Measurements from ENCODE around the gene FRY.

The FRY gene

GRCh38 chr13:32079587-32079986 lies 48.0 kb downstream of the FRY start:
- Histone ChIP-seq H3K27ac (ENCODE audit: low read length) (no peak overlapping the region), H3K9me3 (ENCODE audit: control insufficient read depth, insufficient read depth, low read length) (no peaks in the 10 kb centered on the region), H3K36me3 (ENCODE audit: control insufficient read depth, insufficient read depth, low read length) (no peaks in the 10 kb centered on the region), H3K4me3 (ENCODE audit: low read length) (no peak overlapping the region), H3K4me1 (ENCODE audit: control insufficient read depth, insufficient read depth, low read length) (no peaks in the 10 kb centered on the region), H3K27me3 (ENCODE audit: control insufficient read depth, insufficient read depth, low read length) (no peaks in the 10 kb centered on the region)
- no peak for DNase-seq (ENCODE audit: low read depth, low spot score)
- WGBS (ENCODE audit: insufficient coverage, insufficient read length), result no CpG with 5 or more reads among the region's 3 CpGs

DNA sequence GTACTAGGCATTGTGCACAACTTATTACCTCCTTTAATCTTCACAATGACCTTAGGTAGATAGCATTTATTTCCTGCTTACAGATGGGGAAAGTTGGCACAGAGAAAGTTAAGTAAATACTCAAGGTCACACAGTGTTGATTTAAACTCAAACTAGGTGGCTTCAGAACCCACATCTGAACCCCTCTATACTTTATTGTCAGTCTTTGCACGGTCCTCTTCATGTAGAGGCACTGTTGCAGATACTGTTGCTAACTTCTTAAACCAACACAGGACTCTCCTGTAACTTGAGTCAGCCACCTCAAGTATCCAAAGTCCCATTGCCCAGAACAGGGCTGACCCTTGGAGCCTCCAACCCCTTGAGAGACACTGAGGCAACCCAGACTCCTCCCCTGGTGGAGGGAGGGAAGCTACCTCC lies 48.8 kb downstream of the FRY start:
- no CpG with 5 or more reads among the region's 1 CpG for WGBS (ENCODE audit: insufficient coverage, insufficient read length)
- Histone ChIP-seq H3K4me3 (ENCODE audit: low read length) (no peak overlapping the region), H3K4me1 (ENCODE audit: control insufficient read depth, insufficient read depth, low read length) (no peaks in the 10 kb centered on the region), H3K27ac (ENCODE audit: low read length) (no peak overlapping the region), H3K27me3 (ENCODE audit: control insufficient read depth, insufficient read depth, low read length) (no peaks in the 10 kb centered on the region), H3K36me3 (ENCODE audit: control insufficient read depth, insufficient read depth, low read length) (no peaks in the 10 kb centered on the region), H3K9me3 (ENCODE audit: control insufficient read depth, insufficient read depth, low read length) (no peaks in the 10 kb centered on the region)
- no peak for DNase-seq (ENCODE audit: low read depth, low spot score)

- no peak for DNase-seq (ENCODE audit: low read depth, low spot score)
- Histone ChIP-seq H3K27me3 (ENCODE audit: control insufficient read depth, insufficient read depth, low read length) (no peaks in the 10 kb centered on the region), H3K9me3 (ENCODE audit: control insufficient read depth, insufficient read depth, low read length) (no peaks in the 10 kb centered on the region), H3K4me1 (ENCODE audit: control insufficient read depth, insufficient read depth, low read length) (no peaks in the 10 kb centered on the region), H3K4me3 (ENCODE audit: low read length) (no peak overlapping the region), H3K27ac (ENCODE audit: low read length) (no peak overlapping the region), H3K36me3 (ENCODE audit: control insufficient read depth, insufficient read depth, low read length) (no peaks in the 10 kb centered on the region)
- no CpG with 5 or more reads among the region's 2 CpGs for WGBS (ENCODE audit: insufficient coverage, insufficient read length)
These were observed 50.0 kb downstream of the FRY start for GRCh38 chr13:32081591-32081990.

- Histone ChIP-seq H3K9me3 (ENCODE audit: control insufficient read depth, insufficient read depth, low read length) (no peaks in the 10 kb centered on the region), H3K27me3 (ENCODE audit: control insufficient read depth, insufficient read depth, low read length) (no peaks in the 10 kb centered on the region), H3K4me3 (ENCODE audit: low read length) (no peak overlapping the region), H3K27ac (ENCODE audit: low read length) (no peak overlapping the region), H3K4me1 (ENCODE audit: control insufficient read depth, insufficient read depth, low read length) (no peaks in the 10 kb centered on the region), H3K36me3 (ENCODE audit: control insufficient read depth, insufficient read depth, low read length) (no peaks in the 10 kb centered on the region)
- WGBS (ENCODE audit: insufficient coverage, insufficient read length), result no CpG with 5 or more reads among the region's 2 CpGs
- no peak for DNase-seq (ENCODE audit: low read depth, low spot score)
These were observed 54.8 kb downstream of the FRY start for GRCh38 chr13:32086366-32086765.

DNA sequence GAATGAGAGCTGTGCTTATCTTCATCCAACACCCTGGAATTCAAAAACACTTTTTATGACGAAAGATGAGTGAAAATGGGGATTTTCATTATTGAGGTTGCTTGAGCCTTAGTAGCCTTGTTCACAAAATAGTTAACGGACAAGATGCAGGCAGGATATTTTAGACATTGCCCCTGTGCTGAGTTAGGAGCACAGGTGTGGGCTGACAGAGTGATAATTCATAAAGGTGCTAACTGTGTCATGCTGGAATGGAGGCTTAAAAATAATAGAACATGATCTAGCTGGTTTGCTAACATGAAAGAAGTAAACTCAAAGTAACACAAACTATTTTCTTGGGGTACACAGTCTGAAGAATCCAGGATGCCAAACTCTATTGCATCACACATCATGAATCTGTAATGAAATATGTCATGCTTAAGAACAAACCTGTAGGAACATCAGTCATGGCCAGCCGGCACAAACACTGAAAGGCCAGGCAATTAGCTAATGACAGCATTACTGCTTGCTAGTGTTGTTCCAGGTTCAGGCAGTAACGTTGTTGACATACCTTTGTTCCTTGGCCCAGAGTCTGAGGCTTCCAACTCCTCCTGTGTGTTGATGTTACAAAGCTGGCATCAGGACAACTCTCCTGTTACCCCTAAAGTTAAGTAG lies 55.3 kb downstream of the FRY start:
- DNase-seq (ENCODE audit: low read depth, low spot score), result no peak
- no peak overlapping the region for H3K27ac ChIP-seq (ENCODE audit: low read length)
- no peaks in the 10 kb centered on the region for H3K36me3 ChIP-seq (ENCODE audit: control insufficient read depth, insufficient read depth, low read length)

DNA sequence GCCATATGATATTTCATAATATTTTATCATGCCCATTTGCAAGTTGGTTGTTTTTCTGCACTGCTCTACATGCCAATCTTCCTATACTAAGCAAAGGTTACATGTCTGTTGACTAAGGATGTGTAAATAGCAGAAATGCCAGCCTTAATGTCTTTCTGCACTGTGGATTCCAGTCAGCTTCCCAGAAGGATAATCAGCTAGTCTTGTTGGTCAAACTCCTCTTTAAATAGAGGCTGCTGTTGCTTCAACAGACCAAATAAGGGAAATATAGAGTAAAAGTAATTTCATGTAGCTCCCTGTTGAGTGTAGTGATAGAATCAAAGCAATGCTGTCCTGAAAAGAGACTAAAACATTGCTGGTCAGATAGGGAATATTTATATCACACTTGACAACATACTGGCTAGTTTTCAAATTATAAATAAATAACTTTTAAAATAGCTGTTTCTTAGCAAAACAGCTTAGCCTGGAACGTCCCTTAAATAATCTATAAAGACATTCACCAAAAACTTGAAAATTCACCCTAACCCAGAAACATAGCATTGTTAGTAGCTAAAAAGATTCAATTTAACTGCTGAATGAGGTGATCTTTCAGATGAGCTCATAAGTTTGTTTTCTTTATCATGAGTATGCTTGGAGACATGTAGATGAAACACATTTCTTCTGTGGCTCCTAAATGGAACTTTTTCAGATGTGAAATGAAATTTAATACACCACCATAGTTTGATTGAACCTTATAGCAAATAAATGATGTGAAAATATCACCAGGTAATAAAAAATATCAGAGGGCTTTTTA lies 56.6 kb downstream of the FRY start:
- WGBS (ENCODE audit: insufficient coverage, insufficient read length), result no CpG with 5 or more reads among the region's 1 CpG
- no peak overlapping the region for H3K4me3 ChIP-seq (ENCODE audit: low read length)
- no peak for DNase-seq (ENCODE audit: low read depth, low spot score)
- no peaks in the 10 kb centered on the region for H3K4me1 ChIP-seq (ENCODE audit: control insufficient read depth, insufficient read depth, low read length)
- no peaks in the 10 kb centered on the region for H3K9me3 ChIP-seq (ENCODE audit: control insufficient read depth, insufficient read depth, low read length)
- no peak overlapping the region for H3K27ac ChIP-seq (ENCODE audit: low read length)
- H3K36me3 ChIP-seq (ENCODE audit: control insufficient read depth, insufficient read depth, low read length), result no peaks in the 10 kb centered on the region
- H3K27me3 ChIP-seq (ENCODE audit: control insufficient read depth, insufficient read depth, low read length), result no peaks in the 10 kb centered on the region

More for the DNA sequence above, 55.3 kb downstream of the FRY start:
- Histone ChIP-seq H3K27me3 (ENCODE audit: control insufficient read depth, insufficient read depth, low read length) (no peaks in the 10 kb centered on the region), H3K4me1 (ENCODE audit: control insufficient read depth, insufficient read depth, low read length) (no peaks in the 10 kb centered on the region), H3K9me3 (ENCODE audit: control insufficient read depth, insufficient read depth, low read length) (no peaks in the 10 kb centered on the region), H3K4me3 (ENCODE audit: low read length) (no peak overlapping the region)
- WGBS (ENCODE audit: insufficient coverage, insufficient read length), result no CpG with 5 or more reads among the region's 4 CpGs

DNA sequence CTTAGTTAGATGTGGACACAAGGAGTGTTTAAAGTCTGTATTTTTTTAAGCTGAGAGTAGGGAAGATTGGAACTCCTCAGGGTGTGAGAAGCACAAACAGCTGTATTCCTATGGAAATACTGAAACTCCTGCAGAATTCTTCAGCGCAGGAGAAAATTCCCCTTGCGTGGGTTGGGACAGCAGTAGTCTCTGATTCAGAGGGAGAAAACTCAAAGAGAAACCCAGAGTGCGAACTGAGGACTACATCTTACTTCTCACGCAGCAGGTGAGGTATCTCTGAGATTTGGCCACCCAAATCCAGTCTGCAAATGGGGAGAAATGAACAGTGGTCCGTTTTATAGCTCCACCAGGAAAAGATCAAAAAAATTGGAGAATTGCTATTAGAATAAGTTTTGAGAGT lies 60.9 kb downstream of the FRY start:
- no peaks in the 10 kb centered on the region for H3K9me3 ChIP-seq (ENCODE audit: control insufficient read depth, insufficient read depth, low read length)
- no peaks in the 10 kb centered on the region for H3K27me3 ChIP-seq (ENCODE audit: control insufficient read depth, insufficient read depth, low read length)
- H3K27ac ChIP-seq (ENCODE audit: low read length), result no peak overlapping the region
- no peak for DNase-seq (ENCODE audit: low read depth, low spot score)
- WGBS (ENCODE audit: insufficient coverage, insufficient read length), result no CpG with 5 or more reads among the region's 5 CpGs
- no peaks in the 10 kb centered on the region for H3K36me3 ChIP-seq (ENCODE audit: control insufficient read depth, insufficient read depth, low read length)
- H3K4me3 ChIP-seq (ENCODE audit: low read length), result no peak overlapping the region
- no peaks in the 10 kb centered on the region for H3K4me1 ChIP-seq (ENCODE audit: control insufficient read depth, insufficient read depth, low read length)

- H3K4me1 ChIP-seq (ENCODE audit: control insufficient read depth, insufficient read depth, low read length), result no peaks in the 10 kb centered on the region
- no peaks in the 10 kb centered on the region for H3K27me3 ChIP-seq (ENCODE audit: control insufficient read depth, insufficient read depth, low read length)
- no peak for DNase-seq (ENCODE audit: low read depth, low spot score)
- H3K9me3 ChIP-seq (ENCODE audit: control insufficient read depth, insufficient read depth, low read length), result no peaks in the 10 kb centered on the region
- no peak overlapping the region for H3K27ac ChIP-seq (ENCODE audit: low read length)
- WGBS (ENCODE audit: insufficient coverage, insufficient read length), result no CpG with 5 or more reads among the region's 2 CpGs
- no peak overlapping the region for H3K4me3 ChIP-seq (ENCODE audit: low read length)
- H3K36me3 ChIP-seq (ENCODE audit: control insufficient read depth, insufficient read depth, low read length), result no peaks in the 10 kb centered on the region
These were observed 61.4 kb downstream of the FRY start for GRCh38 chr13:32093006-32093405.

DNA sequence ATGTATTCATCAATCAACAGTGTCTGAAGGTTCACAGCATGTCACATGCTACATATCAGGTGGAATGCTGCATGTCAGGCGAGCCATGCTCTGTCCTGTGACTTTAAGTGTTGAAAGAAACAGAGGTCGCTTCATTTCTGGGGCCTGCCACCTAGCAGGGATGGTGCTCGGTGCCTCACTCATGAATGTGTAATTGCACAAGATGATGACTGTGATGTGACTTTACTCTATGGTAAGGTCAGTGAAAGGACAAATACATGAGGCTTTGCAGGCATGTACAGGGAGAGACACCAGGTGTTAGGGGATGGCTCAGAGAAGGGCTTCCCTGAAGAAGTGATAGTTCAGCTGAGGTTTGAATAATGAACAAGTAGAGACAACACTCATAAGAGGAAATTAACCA lies 66.7 kb downstream of the FRY start:
- Histone ChIP-seq H3K36me3 (ENCODE audit: control insufficient read depth, insufficient read depth, low read length) (no peaks in the 10 kb centered on the region), H3K4me3 (ENCODE audit: low read length) (no peak overlapping the region), H3K27me3 (ENCODE audit: control insufficient read depth, insufficient read depth, low read length) (no peaks in the 10 kb centered on the region), H3K9me3 (ENCODE audit: control insufficient read depth, insufficient read depth, low read length) (no peaks in the 10 kb centered on the region), H3K4me1 (ENCODE audit: control insufficient read depth, insufficient read depth, low read length) (no peaks in the 10 kb centered on the region), H3K27ac (ENCODE audit: low read length) (no peak overlapping the region)
- no CpG with 5 or more reads among the region's 3 CpGs for WGBS (ENCODE audit: insufficient coverage, insufficient read length)
- no peak for DNase-seq (ENCODE audit: low read depth, low spot score)

DNA sequence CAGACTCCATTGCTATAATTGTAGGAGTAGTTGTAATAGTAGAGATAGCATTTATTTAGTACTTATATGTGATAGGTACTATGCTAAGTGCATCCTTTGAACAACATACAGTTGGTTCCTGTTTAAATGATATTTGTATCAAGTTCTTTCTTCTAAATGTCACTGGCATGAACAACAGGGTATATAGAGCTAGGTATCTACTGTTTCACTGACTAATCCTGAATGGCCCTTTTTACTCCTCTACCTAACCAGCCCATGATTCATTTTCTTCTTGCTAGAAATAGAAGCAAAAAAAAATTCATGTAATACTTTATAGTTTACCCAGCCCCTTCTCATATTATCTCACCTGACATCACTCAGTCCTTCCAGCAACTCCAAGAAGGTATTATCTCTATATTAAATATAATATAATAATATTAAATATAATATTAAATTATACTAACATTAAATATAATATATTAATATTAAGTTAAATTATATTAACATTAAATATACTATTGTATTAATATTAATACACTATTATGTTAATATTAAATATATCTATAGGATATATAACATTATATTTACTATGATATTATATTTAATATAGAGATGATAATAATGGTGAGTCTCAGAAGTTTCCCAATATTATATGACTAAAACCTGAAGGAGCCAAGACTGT lies 74.2 kb downstream of the FRY start:
- Histone ChIP-seq H3K4me3 (ENCODE audit: low read length) (no peak overlapping the region), H3K36me3 (ENCODE audit: control insufficient read depth, insufficient read depth, low read length) (no peaks in the 10 kb centered on the region), H3K27me3 (ENCODE audit: control insufficient read depth, insufficient read depth, low read length) (no peaks in the 10 kb centered on the region), H3K27ac (ENCODE audit: low read length) (no peak overlapping the region), H3K9me3 (ENCODE audit: control insufficient read depth, insufficient read depth, low read length) (no peaks in the 10 kb centered on the region), H3K4me1 (ENCODE audit: control insufficient read depth, insufficient read depth, low read length) (no peaks in the 10 kb centered on the region)
- no peak for DNase-seq (ENCODE audit: low read depth, low spot score)
